NCI-H1417 treated with DMSO at 0.1 percent for 48 hours (cell line): ENCODE results near the gene ADRM1.

ENCODE experiments used
- DNase-seq: peaks from one replicate; lab custom pipeline; 2025; lab: John Stamatoyannopoulos, UW

Gene ADRM1

GRCh38 chr20:62298577-62299249 is 4.1 kb upstream of the ADRM1 start:
- DNase-seq: no peak

GRCh38 chr20:62299666-62300236 is 3.0 kb upstream of the ADRM1 start:
- no peak for DNase-seq

- no peak for DNase-seq
These were observed 2.5 kb upstream of the ADRM1 start for GRCh38 chr20:62300319-62300718.

- no peak for DNase-seq
These were observed 1.6 kb upstream of the ADRM1 start for GRCh38 chr20:62301111-62301668.

- DNase-seq: peak; percentile 66
These were observed 940 bp upstream of the ADRM1 start for GRCh38 chr20:62301773-62302340.

- no peak for DNase-seq
These were observed 204 bp downstream of the ADRM1 start for GRCh38 chr20:62303062-62303339.

GRCh38 chr20:62303340-62304226 is 786 bp downstream of the ADRM1 start:
- no peak for DNase-seq

GRCh38 chr20:62304331-62305148 is 1.7 kb downstream of the ADRM1 start:
- no peak for DNase-seq

- DNase-seq: no peak
These were observed 2.5 kb downstream of the ADRM1 start for GRCh38 chr20:62305149-62305764.

- no peak for DNase-seq
These were observed 3.1 kb downstream of the ADRM1 start for GRCh38 chr20:62305765-62306413.

GRCh38 chr20:62306414-62307187 is 3.8 kb downstream of the ADRM1 start:
- DNase-seq: no peak

- no peak for DNase-seq
These were observed 4.7 kb downstream of the ADRM1 start for GRCh38 chr20:62307226-62308101.

- DNase-seq: no peak
These were observed 5.5 kb downstream of the ADRM1 start for GRCh38 chr20:62308102-62308822.

GRCh38 chr20:62309198-62309944 is 6.6 kb downstream of the ADRM1 start:
- DNase-seq: no peak

GRCh38 chr20:62309947-62310756 is 7.4 kb downstream of the ADRM1 start:
- DNase-seq: no peak

- DNase-seq: no peak
These were observed 7.9 kb downstream of the ADRM1 start for GRCh38 chr20:62310757-62311121.

- no peak for DNase-seq
These were observed 8.4 kb downstream of the ADRM1 start for GRCh38 chr20:62311150-62311549.
